Cardiac muscle cell (in vitro differentiated cells and primary cell): ENCODE results near the gene TAF4B. TPM values are rescaled to one million over a fixed set of nuclear protein-coding genes. Genes with fewer than 3 reads are reported as not detected.
"Not testable (repeated sequence)": the region's sequence is repeated elsewhere in the genome, so short reads cannot be mapped to it uniquely, and the experiment has no call there.

ENCODE experiments used
- DNase-seq, 2 donors: peaks; one replicate each; pipeline versions ENCODE4 v3.0.0 to v3.0.0-alpha.2; 2010 to 2017; ENCODE audit warnings: low read depth in 1 of 2, low spot score in 1 of 2
- H3K27ac ChIP-seq: fragments of 200-600 bp; sonication (generic); 2 replicates; pipeline ENCODE4 v1.5.1; 2016
- H3K27me3 ChIP-seq: fragments of 200-600 bp; sonication (generic); 2 replicates; pipeline ENCODE4 v1.6.0; 2016; ENCODE audit warnings: control low read depth
- H3K36me3 ChIP-seq: fragments of 200-600 bp; sonication (generic); 2 replicates; pipeline ENCODE4 v1.5.1; 2016; ENCODE audit warnings: control low read depth
- H3K4me1 ChIP-seq: fragments of 200-600 bp; sonication (generic); 2 replicates; pipeline ENCODE4 v1.8.1; 2017; ENCODE audit warnings: low read depth, mild to moderate bottlenecking, mixed run types
- H3K4me3 ChIP-seq: fragments of 200-600 bp; sonication (generic); 2 replicates; pipeline ENCODE4 v1.5.1; 2016; ENCODE audit warnings: mild to moderate bottlenecking
- H3K9me3 ChIP-seq: fragments of 200-600 bp; sonication (generic); 2 replicates; pipeline ENCODE4 v1.5.1; 2017; ENCODE audit warnings: low read depth, mild to moderate bottlenecking, control low read depth
- polyA plus RNA-seq: library from polyadenylated mRNA; unstranded; fragments of >200 nt; fragmentation: Nextera tagmentation; extraction: Ambion mirVana; gene quantifications from 2 replicates; pipeline ENCODE4 v1.2.1, GENCODE V29; 2016
- total RNA-seq: library from RNA; depleted of rRNA; stranded (reverse); fragments of >200 nt; gene quantifications from 2 replicates; pipeline ENCODE4 v1.2.3, GENCODE V29; 2016
- TF ChIP-seq, protein P1 (sequence below): IDR thresholded peaks from 2 replicates; pipeline ENCODE4 v1.5.1; 2012; ENCODE audit warnings: low read depth, mild to moderate bottlenecking, low read length

The TAF4B gene
- total and polyA plus RNA-seq, 2 experiments from 2014 or later, result 1.5 to 8.2 TPM

DNA sequence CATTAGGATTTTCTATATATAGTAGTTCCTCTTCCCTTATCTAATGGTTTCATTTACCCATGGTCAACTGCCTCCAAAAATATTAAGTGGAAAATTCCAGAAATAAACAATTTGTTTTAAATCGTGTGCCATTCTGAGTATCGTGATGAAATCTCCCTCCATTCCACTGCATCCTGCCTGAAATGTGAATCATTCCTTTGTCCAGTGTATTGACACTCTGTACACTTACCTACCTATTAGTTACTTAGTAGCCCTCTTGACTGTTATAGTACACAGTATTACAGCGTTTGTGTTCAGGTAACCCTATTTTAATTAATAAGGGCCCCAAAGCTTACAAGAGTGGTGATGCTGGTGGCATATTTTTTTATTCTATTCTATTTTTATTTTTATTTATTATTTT, 26.2 kb downstream of the TAF4B start:
- DNase-seq, result no peak
- Histone ChIP-seq H3K4me3 (no peak overlapping the region), H3K27me3 (no peaks in the 10 kb centered on the region), H3K27ac (no peak overlapping the region), H3K4me1 (no peaks in the 10 kb centered on the region), H3K9me3 (no peaks in the 10 kb centered on the region), H3K36me3 (no peaks in the 10 kb centered on the region)
- TF ChIP-seq, protein P1, sequence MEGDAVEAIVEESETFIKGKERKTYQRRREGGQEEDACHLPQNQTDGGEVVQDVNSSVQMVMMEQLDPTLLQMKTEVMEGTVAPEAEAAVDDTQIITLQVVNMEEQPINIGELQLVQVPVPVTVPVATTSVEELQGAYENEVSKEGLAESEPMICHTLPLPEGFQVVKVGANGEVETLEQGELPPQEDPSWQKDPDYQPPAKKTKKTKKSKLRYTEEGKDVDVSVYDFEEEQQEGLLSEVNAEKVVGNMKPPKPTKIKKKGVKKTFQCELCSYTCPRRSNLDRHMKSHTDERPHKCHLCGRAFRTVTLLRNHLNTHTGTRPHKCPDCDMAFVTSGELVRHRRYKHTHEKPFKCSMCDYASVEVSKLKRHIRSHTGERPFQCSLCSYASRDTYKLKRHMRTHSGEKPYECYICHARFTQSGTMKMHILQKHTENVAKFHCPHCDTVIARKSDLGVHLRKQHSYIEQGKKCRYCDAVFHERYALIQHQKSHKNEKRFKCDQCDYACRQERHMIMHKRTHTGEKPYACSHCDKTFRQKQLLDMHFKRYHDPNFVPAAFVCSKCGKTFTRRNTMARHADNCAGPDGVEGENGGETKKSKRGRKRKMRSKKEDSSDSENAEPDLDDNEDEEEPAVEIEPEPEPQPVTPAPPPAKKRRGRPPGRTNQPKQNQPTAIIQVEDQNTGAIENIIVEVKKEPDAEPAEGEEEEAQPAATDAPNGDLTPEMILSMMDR, result no peak

DNA sequence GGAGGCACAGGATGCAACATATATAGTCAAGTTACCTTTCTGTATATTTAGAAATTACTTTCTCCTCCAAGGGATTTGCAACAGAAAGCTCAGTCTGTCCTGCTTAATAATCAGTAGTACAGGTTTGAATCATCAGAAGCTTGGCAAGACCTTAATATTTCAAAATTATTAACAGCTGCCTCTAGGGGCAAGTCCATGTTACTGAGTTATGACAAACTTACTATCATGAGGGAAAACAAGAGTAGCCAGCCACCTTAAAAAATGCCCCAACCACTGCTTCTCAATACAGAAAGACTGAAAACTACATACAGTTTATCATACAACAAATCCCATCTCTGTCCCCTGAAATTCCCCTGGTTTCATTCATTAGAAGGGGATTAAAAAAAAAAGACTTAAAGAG, 28.6 kb downstream of the TAF4B start:
- not testable (repeated sequence) for H3K27ac ChIP-seq, H3K27me3 ChIP-seq, H3K4me1 ChIP-seq, H3K36me3 ChIP-seq, H3K9me3 ChIP-seq, H3K4me3 ChIP-seq
- peak in 1 of 2 donors; percentile 24 for DNase-seq
- TF ChIP-seq, protein P1, result peak; percentile 12

DNA sequence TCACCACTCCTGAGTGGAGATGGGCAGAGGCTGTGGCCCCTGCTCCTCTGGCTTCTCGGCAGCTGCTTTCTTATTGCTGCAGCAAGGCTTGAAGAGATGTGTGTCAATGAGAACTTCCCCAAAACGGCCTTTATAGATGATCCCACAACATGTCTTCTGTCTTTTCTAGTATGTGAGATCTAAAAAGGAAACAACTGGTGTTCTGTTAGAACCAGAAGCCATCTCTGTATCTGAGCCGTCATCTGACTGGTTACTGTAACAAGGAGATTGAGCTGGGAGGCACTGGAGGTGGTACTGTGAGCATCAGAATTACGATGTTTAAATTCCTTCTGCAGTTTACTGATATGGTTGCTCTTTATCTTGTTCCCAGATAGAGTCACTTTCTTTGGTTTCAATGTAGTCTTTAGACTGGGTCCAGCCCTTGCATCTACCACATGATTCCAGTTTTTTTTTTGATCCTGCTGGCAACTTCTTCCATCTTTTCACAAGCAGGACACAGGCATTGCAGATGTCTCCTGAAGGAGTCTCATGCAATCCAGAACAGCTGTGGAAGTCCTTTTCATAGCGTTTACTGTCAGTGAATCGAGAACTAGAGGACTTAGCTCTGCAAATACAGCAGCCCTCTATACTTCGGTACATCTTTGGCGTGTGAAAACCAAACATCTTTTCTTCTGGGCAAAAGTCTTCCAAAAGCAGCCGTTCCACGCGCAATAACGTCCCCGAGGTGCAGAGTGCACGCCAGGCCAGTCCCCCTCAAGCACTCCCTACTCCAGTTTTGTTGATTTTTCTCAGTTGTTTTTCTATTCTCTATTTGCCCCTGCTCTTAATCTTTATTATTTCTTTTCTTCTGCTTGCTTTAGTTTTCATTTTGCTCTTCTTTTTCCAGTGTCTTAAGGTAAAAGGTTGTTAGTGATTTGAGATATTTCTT, 29.7 kb downstream of the TAF4B start:
- Histone ChIP-seq H3K4me3 (no peak overlapping the region), H3K27ac (no peak overlapping the region), H3K27me3 (no peaks in the 10 kb centered on the region), H3K9me3 (no peaks in the 10 kb centered on the region), H3K36me3 (no peaks in the 10 kb centered on the region), H3K4me1 (no peaks in the 10 kb centered on the region)
- peak in 1 of 2 donors; percentile 3 for DNase-seq
- TF ChIP-seq, protein P1, result no peak

DNA sequence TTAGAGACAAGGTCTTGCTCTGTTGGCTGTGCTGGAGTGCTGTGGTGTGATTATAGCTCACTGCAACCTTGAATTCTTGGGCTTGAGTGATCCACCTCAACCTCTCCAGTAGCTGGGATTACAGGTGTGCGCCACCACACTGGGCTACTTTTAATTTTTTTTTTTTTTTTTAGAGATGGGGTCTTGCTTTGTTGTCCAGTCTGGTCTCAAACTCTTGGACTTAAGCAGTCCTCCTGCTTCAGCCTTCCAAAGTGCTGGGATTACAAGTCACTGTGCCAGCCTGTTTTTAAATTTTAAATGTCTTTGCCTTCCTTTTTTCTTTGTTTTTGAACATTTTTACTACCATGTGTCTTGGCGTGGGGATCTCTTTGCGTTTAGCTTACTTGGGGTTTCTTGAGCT, 32.5 kb downstream of the TAF4B start:
- Histone ChIP-seq H3K4me3 (no peak overlapping the region), H3K36me3 (no peaks in the 10 kb centered on the region), H3K9me3 (no peaks in the 10 kb centered on the region), H3K4me1 (no peaks in the 10 kb centered on the region), H3K27ac (no peak overlapping the region), H3K27me3 (no peaks in the 10 kb centered on the region)
- DNase-seq, result no peak
- TF ChIP-seq, protein P1, result no peak

DNA sequence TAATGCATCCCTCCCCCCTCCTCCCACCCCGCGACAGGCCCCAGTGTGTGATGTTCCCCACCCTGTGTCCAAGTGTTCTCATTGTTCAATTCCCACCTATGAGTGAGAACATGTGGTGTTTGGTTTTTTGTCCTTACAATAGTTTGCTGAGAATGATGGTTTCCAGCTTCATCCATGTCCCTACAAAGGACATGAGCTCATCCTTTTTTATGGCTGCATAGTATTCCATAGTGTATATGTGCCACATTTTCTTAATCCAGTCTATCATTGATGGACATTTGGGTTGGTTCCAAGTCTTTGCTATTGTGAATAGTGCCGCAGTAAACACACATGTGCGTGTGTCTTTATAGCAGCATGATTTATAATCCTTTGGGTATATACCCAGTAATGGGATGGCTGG, 33.2 kb downstream of the TAF4B start:
- not testable (repeated sequence) for H3K27me3 ChIP-seq, H3K36me3 ChIP-seq, H3K4me1 ChIP-seq, H3K4me3 ChIP-seq, H3K27ac ChIP-seq, H3K9me3 ChIP-seq, DNase-seq

DNA sequence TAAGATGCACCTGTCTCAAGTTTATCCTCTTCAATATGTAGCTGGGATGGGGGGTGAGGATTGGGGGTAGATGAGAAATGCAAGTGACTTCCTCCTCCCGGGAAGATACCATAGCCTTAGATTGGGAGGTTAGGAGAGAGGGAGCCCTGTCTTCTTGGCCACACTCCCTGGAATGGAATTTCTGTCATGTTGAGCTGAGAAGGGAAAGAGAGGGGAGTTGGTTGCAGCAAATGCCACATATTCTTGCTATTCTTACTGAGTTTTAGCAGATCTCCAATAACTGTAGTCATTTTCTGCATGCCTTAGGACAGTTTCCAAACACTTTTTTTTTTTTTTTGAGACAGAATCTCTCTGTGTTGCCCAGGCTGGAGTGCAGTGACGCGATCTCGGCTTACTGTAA, 35.9 kb downstream of the TAF4B start:
- H3K4me3 ChIP-seq, result no peak overlapping the region
- TF ChIP-seq, protein P1, result no peak
- no peak overlapping the region for H3K27ac ChIP-seq
- H3K4me1 ChIP-seq, result no peaks in the 10 kb centered on the region
- no peaks in the 10 kb centered on the region for H3K9me3 ChIP-seq
- DNase-seq, result no peak
- no peaks in the 10 kb centered on the region for H3K27me3 ChIP-seq
- no peaks in the 10 kb centered on the region for H3K36me3 ChIP-seq
